Spleen (tissue), 13 donors: ENCODE data around the gene PIGM. TPM values are rescaled to one million over a fixed set of nuclear protein-coding genes. Genes with fewer than 3 reads are reported as not detected.

Experiments
- DNase-seq: peaks from one replicate; pipeline ENCODE4 v3.0.0-alpha.2; 2020
- H3K27ac ChIP-seq, 8 donors: fragments of 200-600 bp; sonication (generic) in 7 of 8; 1 replicate in 4 of 8; 2 replicates in 4 of 8; pipeline versions ENCODE4 v1.5.0 to v1.8.0; 2016 to 2021; ENCODE audit warnings: inconsistent platforms in 4 of 8, mild to moderate bottlenecking in 4 of 8, moderate library complexity in 1 of 8
- H3K27me3 ChIP-seq, 7 donors: fragments of 200-600 bp; sonication (generic) in 6 of 7; replicated peaks in 1 of 7; 1 replicate in 4 of 7; 2 replicates in 3 of 7; pipeline versions ENCODE4 v1.5.0 to v1.8.0; 2016 to 2021; ENCODE audit warnings: inconsistent platforms in 3 of 7, mild to moderate bottlenecking in 1 of 7
- H3K36me3 ChIP-seq, 6 donors: fragments of 200-600 bp; sonication (generic) in 5 of 6; 1 replicate in 4 of 6; 2 replicates in 2 of 6; pipeline versions ENCODE4 v1.5.0 to v1.8.0; 2016 to 2021; ENCODE audit warnings: inconsistent platforms in 2 of 6
- H3K4me1 ChIP-seq, 6 donors: fragments of 200-600 bp; sonication (generic) in 5 of 6; 1 replicate in 3 of 6; 2 replicates in 3 of 6; pipeline versions ENCODE4 v1.5.0 to v1.8.0; 2016 to 2021; ENCODE audit warnings: inconsistent platforms in 3 of 6
- H3K4me3 ChIP-seq, 8 donors: fragments of 200-600 bp; sonication (generic) in 7 of 8; 1 replicate in 4 of 8; 2 replicates in 4 of 8; pipeline versions ENCODE4 v1.5.0 to v1.8.0; 2016 to 2021; ENCODE audit warnings: inconsistent platforms in 4 of 8, mild to moderate bottlenecking in 4 of 8, moderate library complexity in 2 of 8
- H3K9me3 ChIP-seq, 8 donors: fragments of 200-600 bp; sonication (generic) in 7 of 8; 1 replicate in 4 of 8; 2 replicates in 4 of 8; pipeline versions ENCODE4 v1.5.0 to v1.8.0; 2016 to 2021; ENCODE audit warnings: inconsistent platforms in 4 of 8
- CTCF ChIP-seq, 11 experiments: fragments of 200-600 bp in 7 of 11; fragments of 450-650 bp in 4 of 11; sonication (generic) in 4 of 11; IDR thresholded peaks in 8 of 11; conservative IDR thresholded peaks in 3 of 11; 1 replicate in 7 of 11; 2 replicates in 4 of 11; pipeline versions ENCODE4 v1.4.0 to v1.8.0; 2016 to 2021; ENCODE audit warnings: antibody characterized with exemption in 11 of 11, inconsistent platforms in 4 of 11, mild to moderate bottlenecking in 1 of 11
- POLR2A ChIP-seq, 3 donors: fragments of 450-650 bp; IDR thresholded peaks; one replicate each; pipeline ENCODE4 v1.5.1; 2017; ENCODE audit warnings: antibody characterized with exemption in 3 of 3, mild to moderate bottlenecking in 1 of 3
- POLR2AphosphoS5 ChIP-seq, 3 donors: sonication (generic); formaldehyde crosslinking; IDR thresholded peaks; one replicate each; pipeline ENCODE4 v1.5.1; 2017; ENCODE audit warnings: antibody characterized with exemption in 3 of 3
- WGBS, 5 donors: extraction: QIAGEN DNeasy Blood & Tissue Kit in 3 of 5; methylation state at CpG; one replicate each; pipeline versions ENCODE4 v1.1.5 to v1.1.7; 2013 to 2018; 5-methylcytosine and 5-hydroxymethylcytosine counted together
- intact Hi-C: fragments of 100-400 bp; cut with DNase I; formaldehyde crosslinking; loops from one replicate; pipeline ENCODE4 v1.15.0; 2023; ENCODE audit warnings: low total_unique reads
- long read RNA-seq, 2 donors: transcript quantifications; one replicate each; lab custom pipeline, GENCODE V29; 2026
- polyA plus RNA-seq, 3 donors: library from polyadenylated mRNA; stranded (reverse); fragments of 200-250 nt; gene quantifications; one replicate each; pipeline ENCODE4 v1.2.1, GENCODE V29; 2013
- total RNA-seq, 7 donors: library from RNA; depleted of rRNA in 3 of 7; stranded (reverse); fragments of >200 nt in 3 of 7; fragmentation: NEBNext Ultra II Directional in 4 of 7; extraction: Animal tissue kit (Norgen Biotek cat#: 25700) in 4 of 7; gene quantifications; one replicate each; pipeline versions ENCODE4 v1.1.0 to v1.2.1, GENCODE V29; 2016 to 2021
- donor health status: healthy with polysubstance abuse.
- donor health status: DM: no; HTN: no; CAD: no; lungs with moderate emphysema.
- donor health status: DM: no; HTN: no; CAD: no.
- donor health status: Bipolar disorder and iron deficiency.
- donor health status: healthy.
- donor health status: DM: no; HTN: no; CAD: no.
- donor health status: DM: yes; HTN: yes; CAD: no.

Gene PIGM
- total RNA-seq (1 to 10 TPM; 4.2 to 8.5 (median 6.8) TPM), polyA plus RNA-seq (1 to 10 TPM; 2.1 to 2.7 (median 2.4) TPM)
- long read RNA-seq, donor 1, full-length matches to known transcripts, result 31 of 31 reads
- long read RNA-seq, donor 1, partial matches to known transcripts, result 0 of 31 reads
- long read RNA-seq, donor 1, other reads (novel, unspliced or antisense), result 0 of 31 reads
- long read RNA-seq, donor 2, full-length matches to known transcripts, result 18 of 18 reads
- long read RNA-seq, donor 2, partial matches to known transcripts, result 0 of 18 reads
- long read RNA-seq, donor 2, other reads (novel, unspliced or antisense), result 0 of 18 reads

DNA sequence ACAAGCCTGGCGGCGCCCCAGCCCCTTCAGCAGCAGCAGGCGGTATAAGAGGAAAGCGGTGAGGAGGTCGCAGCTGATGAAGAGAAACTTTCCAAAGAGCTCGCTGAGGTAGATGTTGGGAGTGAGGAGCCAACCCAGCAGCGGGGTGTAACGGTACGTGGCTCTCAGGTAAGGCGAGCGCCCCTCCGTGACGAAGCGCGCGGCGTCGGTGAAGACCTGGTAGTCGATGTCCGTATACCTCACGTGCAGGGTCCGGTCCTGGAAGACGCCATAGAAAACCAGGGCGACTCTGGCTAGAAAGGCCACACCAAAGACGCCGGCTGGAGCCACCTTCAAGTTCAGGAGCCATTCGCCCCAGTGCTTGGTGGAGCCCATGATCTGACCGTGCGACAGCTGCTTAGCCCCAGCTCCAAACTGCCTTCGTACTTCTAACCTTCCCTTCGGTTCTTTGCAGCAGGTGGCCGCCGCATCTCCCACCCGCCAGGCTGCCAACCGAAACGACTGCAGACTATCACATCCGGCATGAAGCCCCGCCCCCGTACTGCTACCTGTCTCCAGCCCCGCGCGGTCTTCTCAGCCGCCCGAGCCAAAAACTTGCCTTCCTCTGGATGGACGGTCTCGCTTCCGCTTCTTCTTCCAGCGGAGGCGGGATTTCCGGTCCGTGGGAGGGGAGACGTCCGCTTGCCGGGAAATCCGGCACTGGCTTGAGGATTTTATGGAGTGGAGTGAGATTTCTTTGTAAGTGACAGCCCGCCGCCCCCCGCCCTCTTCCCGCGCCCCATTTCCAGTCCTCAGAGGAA is at the start of gene PIGM:
Gene PIGM, minus strand, starts transcription at position 626 of the 800 bp plus-strand sequence. Its CDS starts 251 bp downstream, at position 375.
- no peaks in the 10 kb centered on the region for H3K9me3 ChIP-seq
- peaks cover 22 to 49% (median 31%) of the 10 kb centered on the region in 6 donors for H3K4me1 ChIP-seq
- peak; percentile 97 for DNase-seq
- H3K27ac ChIP-seq, result peak within 1 kb of the TSS; percentile 55 to 83 (median 75)
- no peaks in the 10 kb centered on the region for H3K27me3 ChIP-seq
- peak within 1 kb of the TSS; percentile 79 to 86 (median 83) for H3K4me3 ChIP-seq
- intact Hi-C loops, result no loop called here
- 0% methylated on average over 40 to 60 of the region's 60 CpGs for WGBS, 5 donors
- peak in 1 of 11 experiments; percentile 26 for TF ChIP-seq CTCF (IDR thresholded peaks at IDR 0.05 in 8 of 11, conservative IDR thresholded peaks at IDR 0.05 in 3 of 11)
- no peak for TF ChIP-seq POLR2A (IDR thresholded peaks at IDR 0.05)
- TF ChIP-seq POLR2AphosphoS5 (IDR thresholded peaks at IDR 0.05), result peak; percentile 86 to 93 (median 91)
- no peaks in the 10 kb centered on the region for H3K36me3 ChIP-seq

DNA sequence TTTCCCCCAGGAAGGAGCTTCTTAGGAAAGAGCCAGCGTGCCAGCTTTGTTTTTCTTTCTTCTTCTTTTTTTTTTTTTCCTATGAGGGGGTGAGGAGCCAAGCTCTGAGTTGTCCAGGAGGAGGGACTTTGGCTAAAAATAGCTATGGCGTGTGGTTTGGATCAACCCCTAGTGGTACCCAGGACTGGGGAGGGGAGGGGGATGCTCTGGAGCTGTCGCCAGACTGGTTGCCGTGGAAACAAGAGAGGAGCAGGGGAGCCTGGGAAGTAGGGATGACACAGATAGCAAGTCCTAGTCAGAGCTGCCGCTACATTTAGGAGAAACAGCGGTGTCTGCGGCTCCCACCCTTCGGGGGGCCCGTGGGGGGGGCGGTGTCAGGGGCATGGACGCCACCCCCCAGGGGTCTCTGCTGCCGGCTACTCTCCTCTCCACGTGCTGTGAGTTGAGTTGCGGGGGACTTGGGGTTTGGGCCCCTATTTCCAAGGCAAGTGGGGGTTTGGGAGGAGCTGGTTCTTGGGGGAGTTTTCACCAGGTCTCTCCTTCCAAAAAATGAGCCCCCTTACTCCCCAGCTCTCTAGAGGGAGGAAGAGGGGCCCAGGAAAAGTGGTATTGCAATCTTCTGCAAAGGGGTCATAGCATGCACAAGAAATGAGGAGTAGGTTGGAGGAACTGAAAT is 49.6 kb upstream of the PIGM start, which contains the start of gene KCNJ9:
Gene KCNJ9, plus strand, starts transcription at position 278 of the 676 bp plus-strand sequence. CDS start 2,493 bp downstream, outside the sequence.
- Histone ChIP-seq H3K9me3 (no peaks in the 10 kb centered on the region), H3K27ac (no peak within 1 kb of the TSS), H3K36me3 (no peaks in the 10 kb centered on the region), H3K4me3 (no peak within 1 kb of the TSS), H3K27me3 (peaks cover 0 to 73% (median 42%) of the 10 kb centered on the region in 7 donors), H3K4me1 (peaks cover 0 to 17% (median 10%) of the 10 kb centered on the region in 6 donors)
- peak; percentile 46 for DNase-seq
- 19 to 43% (median 22%) methylated on average over 13 to 14 of the region's 14 CpGs for WGBS, 5 donors
- intact Hi-C loops, result no loop called here
- TF ChIP-seq CTCF (IDR thresholded peaks at IDR 0.05 in 8 of 11, conservative IDR thresholded peaks at IDR 0.05 in 3 of 11) (no peak), POLR2A (IDR thresholded peaks at IDR 0.05) (no peak), POLR2AphosphoS5 (IDR thresholded peaks at IDR 0.05) (no peak)

DNA sequence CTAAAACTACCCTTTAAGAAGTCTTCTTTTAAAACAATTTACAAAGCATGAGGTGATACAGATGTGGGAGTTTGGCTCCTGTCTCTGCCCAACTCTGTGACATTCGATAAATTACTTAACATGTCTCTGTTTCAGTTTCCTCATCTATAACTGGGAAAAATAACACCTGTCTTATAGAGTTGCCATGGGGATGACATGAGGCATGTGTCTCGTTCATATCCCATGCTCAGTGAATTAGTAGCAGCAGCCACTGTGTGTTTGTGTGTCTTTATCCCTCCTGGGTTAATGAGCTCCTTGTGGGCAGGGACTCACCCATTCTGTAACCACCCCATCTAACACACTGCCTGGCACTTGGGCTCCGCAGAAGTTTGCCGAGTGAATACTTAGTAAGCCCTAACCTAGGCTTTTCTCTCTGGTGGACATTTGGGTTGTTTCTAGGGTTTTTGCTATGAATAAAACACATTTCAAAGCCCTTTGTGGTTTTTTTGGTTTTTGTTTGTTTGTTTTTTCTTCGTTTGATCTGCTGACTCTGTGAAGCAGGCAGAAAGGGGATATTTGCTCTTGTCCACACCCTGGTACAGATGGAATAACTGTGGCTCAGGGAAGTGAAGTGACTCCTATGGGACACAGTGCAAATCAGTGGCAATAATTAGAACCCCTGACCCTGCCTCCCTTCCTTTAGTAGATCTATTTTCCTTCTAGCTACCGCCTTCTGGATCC is 48.8 kb upstream of the PIGM start:
- no peaks in the 10 kb centered on the region for H3K9me3 ChIP-seq
- TF ChIP-seq POLR2AphosphoS5 (IDR thresholded peaks at IDR 0.05) (no peak), POLR2A (IDR thresholded peaks at IDR 0.05) (no peak), CTCF (IDR thresholded peaks at IDR 0.05 in 8 of 11, conservative IDR thresholded peaks at IDR 0.05 in 3 of 11) (no peak)
- peak; percentile 36 for DNase-seq
- no peaks in the 10 kb centered on the region for H3K36me3 ChIP-seq
- no peak overlapping the region for H3K27ac ChIP-seq
- 49 to 65% (median 61%) methylated on average over 6 of the region's 6 CpGs for WGBS, 5 donors
- H3K4me3 ChIP-seq, result no peak overlapping the region
- peaks cover 0 to 80% (median 42%) of the 10 kb centered on the region in 7 donors for H3K27me3 ChIP-seq
- intact Hi-C loops, result no loop called here
- peaks cover 0 to 17% (median 10%) of the 10 kb centered on the region in 6 donors for H3K4me1 ChIP-seq
